ENCODE results near the gene FYCO1.

The FYCO1 gene

DNA sequence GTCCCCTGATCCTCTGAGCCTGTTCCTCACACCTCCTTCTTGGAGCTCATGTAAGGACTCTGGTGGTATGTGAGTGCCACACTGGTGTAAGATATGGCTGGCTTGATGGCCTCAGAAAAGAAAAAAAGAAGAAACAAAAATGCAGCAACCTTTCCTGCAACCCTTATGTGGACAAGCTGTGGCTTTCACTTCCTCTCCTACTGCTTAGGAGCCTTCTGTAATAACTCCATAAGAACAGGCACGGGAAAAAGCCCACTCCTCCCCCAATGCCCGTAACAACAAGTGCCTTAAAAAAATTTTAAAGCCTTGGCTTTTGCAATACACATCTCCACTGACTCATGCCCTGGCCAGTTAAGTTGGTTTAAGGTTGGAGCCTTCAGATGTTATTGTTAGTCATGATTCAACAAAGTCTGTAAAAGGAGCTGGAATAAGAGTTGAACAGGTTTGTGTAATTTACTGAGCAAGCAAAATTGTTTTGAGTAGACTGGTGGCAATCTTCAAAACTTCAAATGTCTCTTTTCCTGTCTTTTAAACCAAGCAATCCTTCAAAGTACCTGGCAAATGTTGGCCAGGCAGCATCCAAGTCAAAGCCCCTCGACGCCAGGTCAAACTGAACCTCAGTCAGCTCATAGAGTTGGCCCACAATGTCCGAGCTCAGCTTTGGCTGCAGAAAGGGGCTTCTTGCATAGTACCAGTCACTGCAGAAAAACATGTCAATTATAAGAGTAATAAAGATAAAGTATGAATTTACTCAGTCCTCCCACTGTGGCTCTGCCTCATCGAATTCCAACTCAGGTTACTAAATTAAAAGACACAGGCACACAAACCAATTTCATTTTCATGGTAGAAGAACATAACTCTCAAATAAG, 22.9 kb downstream of the FYCO1 start:
- Histone ChIP-seq H2AFZ (no peak overlapping the region), H3K9ac (no peak overlapping the region), H3K4me2 (ENCODE audit: low read length) (no peak overlapping the region), H3K4me1 (no peaks in the 10 kb centered on the region), H3K79me2 (no peaks in the 10 kb centered on the region), H3K27me3 (ENCODE audit: control insufficient read depth, insufficient read depth, low read length) (no peaks in the 10 kb centered on the region), H3K36me3 (ENCODE audit: control insufficient read depth, insufficient read depth, low read length) (no peaks in the 10 kb centered on the region), H3K9me3 (ENCODE audit: control insufficient read depth, low read length) (no peaks in the 10 kb centered on the region), H3K27ac (no peak overlapping the region), H3K4me3 (ENCODE audit: low read depth, low read length) (no peak overlapping the region)
- TF ChIP-seq, protein P1, sequence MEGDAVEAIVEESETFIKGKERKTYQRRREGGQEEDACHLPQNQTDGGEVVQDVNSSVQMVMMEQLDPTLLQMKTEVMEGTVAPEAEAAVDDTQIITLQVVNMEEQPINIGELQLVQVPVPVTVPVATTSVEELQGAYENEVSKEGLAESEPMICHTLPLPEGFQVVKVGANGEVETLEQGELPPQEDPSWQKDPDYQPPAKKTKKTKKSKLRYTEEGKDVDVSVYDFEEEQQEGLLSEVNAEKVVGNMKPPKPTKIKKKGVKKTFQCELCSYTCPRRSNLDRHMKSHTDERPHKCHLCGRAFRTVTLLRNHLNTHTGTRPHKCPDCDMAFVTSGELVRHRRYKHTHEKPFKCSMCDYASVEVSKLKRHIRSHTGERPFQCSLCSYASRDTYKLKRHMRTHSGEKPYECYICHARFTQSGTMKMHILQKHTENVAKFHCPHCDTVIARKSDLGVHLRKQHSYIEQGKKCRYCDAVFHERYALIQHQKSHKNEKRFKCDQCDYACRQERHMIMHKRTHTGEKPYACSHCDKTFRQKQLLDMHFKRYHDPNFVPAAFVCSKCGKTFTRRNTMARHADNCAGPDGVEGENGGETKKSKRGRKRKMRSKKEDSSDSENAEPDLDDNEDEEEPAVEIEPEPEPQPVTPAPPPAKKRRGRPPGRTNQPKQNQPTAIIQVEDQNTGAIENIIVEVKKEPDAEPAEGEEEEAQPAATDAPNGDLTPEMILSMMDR (IDR thresholded peaks at IDR 0.05), result no peak

DNA sequence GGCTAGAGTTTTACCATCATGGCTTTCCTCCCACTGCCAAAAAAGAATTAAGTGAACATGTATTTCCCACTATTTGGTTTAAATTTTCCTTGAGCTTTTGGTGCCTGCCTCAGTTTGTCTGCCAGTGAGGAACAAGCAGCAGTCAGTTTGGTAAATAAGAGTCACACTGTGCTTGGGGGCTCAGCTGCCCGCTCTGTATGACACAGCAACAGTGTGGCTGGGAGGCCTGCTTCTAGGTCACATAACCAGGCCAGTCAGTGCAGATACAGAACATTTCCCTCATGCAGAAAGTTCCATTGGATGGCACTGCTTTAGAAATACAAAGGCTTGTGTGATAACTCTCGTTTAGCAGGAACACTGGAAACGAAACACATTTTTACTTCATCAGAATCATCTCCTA, 25.7 kb downstream of the FYCO1 start:
- Histone ChIP-seq H3K4me3 (ENCODE audit: low read depth, low read length) (no peak overlapping the region), H3K27ac (no peak overlapping the region), H3K9me3 (ENCODE audit: control insufficient read depth, low read length) (no peaks in the 10 kb centered on the region), H3K36me3 (ENCODE audit: control insufficient read depth, insufficient read depth, low read length) (no peaks in the 10 kb centered on the region), H3K9ac (no peak overlapping the region), H2AFZ (no peak overlapping the region), H3K79me2 (no peaks in the 10 kb centered on the region), H3K4me1 (no peaks in the 10 kb centered on the region), H3K27me3 (ENCODE audit: control insufficient read depth, insufficient read depth, low read length) (no peaks in the 10 kb centered on the region), H3K4me2 (ENCODE audit: low read length) (no peak overlapping the region)
- TF ChIP-seq, protein P1 (IDR thresholded peaks at IDR 0.05), result no peak

DNA sequence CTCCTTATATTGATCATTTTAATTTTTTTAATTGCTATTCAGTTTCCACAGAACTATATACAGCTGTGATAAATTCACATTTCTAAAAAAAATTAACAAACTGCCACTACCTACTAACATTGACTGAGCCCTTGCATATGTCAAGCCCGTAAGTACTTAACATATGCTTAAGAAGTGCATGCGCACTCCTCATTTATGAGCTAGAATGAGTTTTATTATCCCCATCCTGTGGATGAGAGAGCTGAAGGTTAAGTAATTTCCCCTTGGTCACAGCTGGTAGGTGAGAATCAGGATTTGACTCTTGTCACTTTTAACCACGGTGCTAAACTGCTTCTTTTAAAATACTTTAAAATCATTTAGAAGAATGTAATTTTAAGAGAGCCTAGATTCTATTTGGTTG, 26.5 kb downstream of the FYCO1 start:
- Histone ChIP-seq H2AFZ (no peak overlapping the region), H3K27ac (no peak overlapping the region), H3K4me1 (no peaks in the 10 kb centered on the region), H3K4me3 (ENCODE audit: low read depth, low read length) (no peak overlapping the region), H3K36me3 (ENCODE audit: control insufficient read depth, insufficient read depth, low read length) (no peaks in the 10 kb centered on the region), H3K79me2 (no peaks in the 10 kb centered on the region), H3K9ac (no peak overlapping the region), H3K4me2 (ENCODE audit: low read length) (no peak overlapping the region), H3K27me3 (ENCODE audit: control insufficient read depth, insufficient read depth, low read length) (no peaks in the 10 kb centered on the region), H3K9me3 (ENCODE audit: control insufficient read depth, low read length) (no peaks in the 10 kb centered on the region)
- TF ChIP-seq, protein P1 (IDR thresholded peaks at IDR 0.05), result no peak

DNA sequence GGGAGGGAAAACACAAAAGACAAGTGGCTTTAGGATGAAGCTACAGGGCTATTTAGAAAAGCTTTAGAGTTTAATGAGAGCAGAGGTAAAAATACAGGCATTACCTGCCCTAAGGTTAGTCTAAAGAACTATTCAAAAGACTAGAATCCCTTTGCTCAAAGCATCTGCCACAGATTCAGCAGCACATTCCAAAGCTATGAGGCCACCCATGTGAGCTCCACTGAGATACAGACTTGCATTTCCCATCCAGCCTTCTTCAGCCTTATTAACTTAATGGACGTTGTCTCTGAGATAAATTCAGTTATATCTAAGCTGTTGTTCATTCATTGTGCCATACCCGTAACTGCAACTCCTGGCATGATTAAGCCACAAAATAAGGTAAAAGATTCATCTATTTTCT, 26.9 kb downstream of the FYCO1 start:
- no peaks in the 10 kb centered on the region for H3K36me3 ChIP-seq (ENCODE audit: control insufficient read depth, insufficient read depth, low read length)
- TF ChIP-seq, protein P1 (IDR thresholded peaks at IDR 0.05), result no peak
- no peaks in the 10 kb centered on the region for H3K9me3 ChIP-seq (ENCODE audit: control insufficient read depth, low read length)
- no peaks in the 10 kb centered on the region for H3K79me2 ChIP-seq
- H3K27ac ChIP-seq, result no peak overlapping the region
- no peak overlapping the region for H3K4me3 ChIP-seq (ENCODE audit: low read depth, low read length)
- no peak overlapping the region for H2AFZ ChIP-seq
- H3K4me1 ChIP-seq, result no peaks in the 10 kb centered on the region
- no peak overlapping the region for H3K4me2 ChIP-seq (ENCODE audit: low read length)
- no peak overlapping the region for H3K9ac ChIP-seq
- H3K27me3 ChIP-seq (ENCODE audit: control insufficient read depth, insufficient read depth, low read length), result no peaks in the 10 kb centered on the region

DNA sequence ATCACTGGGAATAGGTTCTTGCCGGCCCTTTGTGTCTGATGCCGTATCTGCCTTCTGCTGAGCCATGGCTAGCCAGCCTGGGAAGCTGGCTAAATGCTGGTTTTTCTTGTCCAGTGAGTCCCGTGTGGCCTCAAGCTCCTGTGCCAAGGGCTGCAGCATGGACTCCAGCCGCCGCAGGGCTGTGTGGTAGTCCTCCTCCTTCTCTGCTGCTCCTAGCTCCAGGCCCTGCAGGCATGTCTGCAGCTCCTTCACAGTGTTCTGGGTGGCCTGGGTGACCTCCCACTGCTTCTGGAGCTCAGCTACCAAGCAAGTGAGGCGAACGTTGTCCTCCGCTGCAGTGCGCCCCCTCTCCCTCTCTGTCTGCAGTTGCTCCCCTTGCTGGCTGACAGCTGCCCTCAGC, 27.5 kb downstream of the FYCO1 start:
- Histone ChIP-seq H3K79me2 (no peaks in the 10 kb centered on the region), H3K27ac (no peak overlapping the region), H3K27me3 (ENCODE audit: control insufficient read depth, insufficient read depth, low read length) (no peaks in the 10 kb centered on the region), H2AFZ (no peak overlapping the region), H3K4me2 (ENCODE audit: low read length) (no peak overlapping the region), H3K4me1 (no peaks in the 10 kb centered on the region), H3K9me3 (ENCODE audit: control insufficient read depth, low read length) (no peaks in the 10 kb centered on the region), H3K4me3 (ENCODE audit: low read depth, low read length) (no peak overlapping the region), H3K36me3 (ENCODE audit: control insufficient read depth, insufficient read depth, low read length) (no peaks in the 10 kb centered on the region), H3K9ac (no peak overlapping the region)
- TF ChIP-seq, protein P1 (IDR thresholded peaks at IDR 0.05), result no peak

Data from parathyroid adenoma (tissue), 2 donors.